ENCODE data around the gene SYNE2.

SYNE2 gene

DNA sequence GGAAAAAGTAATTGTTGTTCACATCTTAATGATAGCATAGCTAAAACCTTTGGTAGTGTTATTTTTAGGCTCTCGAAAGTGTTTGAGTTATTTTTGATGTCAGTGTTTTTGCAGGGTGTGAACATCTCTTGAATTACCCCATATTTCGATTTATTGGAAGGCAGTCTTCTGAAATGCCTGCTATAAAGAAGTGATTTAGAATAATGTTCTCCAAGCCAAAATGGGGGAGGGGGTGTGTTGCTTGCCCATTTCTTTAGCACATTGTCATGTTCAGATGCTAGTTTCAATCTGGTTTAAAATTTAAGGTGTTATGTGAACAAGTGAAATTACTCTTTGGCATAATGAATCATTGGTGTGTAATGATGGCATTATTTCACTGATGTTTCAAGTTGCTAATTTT is 110.6 kb downstream of the SYNE2 start:
- no peak for DNase-seq

DNA sequence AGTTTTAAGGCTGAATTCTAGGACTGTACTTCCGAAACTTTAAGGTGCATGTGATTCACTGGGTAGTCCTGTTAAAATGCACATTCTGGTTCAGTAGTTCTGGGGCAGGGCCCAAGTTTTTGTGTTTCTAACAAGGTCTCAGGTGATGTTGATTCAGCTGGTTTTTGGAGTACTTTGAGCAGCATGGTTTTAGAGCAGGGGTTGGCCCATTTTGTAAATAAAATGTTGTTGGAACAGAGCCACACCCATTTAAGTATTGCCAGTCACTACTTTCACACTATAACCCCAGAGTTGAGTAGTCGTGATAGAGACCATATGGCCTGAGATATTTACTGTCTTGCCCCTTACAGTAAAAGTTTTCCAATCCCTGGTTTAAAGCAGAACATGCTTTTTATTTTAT is 111.3 kb downstream of the SYNE2 start:
- DNase-seq = no peak

DNA sequence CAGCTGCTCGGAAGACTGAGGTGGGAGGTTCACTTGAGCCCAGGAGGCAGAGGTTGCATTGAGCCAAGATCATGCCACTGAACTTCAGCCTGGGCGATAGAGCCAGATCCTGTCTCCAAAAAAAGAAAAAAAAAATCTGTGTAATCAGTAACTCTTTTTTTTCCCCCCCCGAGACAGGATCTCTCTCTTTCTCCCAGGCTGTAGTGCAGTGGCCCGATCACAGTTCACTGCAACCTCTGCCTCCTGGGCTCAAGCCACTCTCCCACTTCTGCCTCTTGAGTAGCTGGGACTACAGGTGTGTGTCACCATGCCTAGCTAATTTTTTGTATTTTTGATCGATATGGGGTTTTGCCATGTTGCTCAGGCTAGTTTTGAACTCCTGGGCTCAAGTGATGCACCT is 113.6 kb downstream of the SYNE2 start:
- no peak for DNase-seq

DNA sequence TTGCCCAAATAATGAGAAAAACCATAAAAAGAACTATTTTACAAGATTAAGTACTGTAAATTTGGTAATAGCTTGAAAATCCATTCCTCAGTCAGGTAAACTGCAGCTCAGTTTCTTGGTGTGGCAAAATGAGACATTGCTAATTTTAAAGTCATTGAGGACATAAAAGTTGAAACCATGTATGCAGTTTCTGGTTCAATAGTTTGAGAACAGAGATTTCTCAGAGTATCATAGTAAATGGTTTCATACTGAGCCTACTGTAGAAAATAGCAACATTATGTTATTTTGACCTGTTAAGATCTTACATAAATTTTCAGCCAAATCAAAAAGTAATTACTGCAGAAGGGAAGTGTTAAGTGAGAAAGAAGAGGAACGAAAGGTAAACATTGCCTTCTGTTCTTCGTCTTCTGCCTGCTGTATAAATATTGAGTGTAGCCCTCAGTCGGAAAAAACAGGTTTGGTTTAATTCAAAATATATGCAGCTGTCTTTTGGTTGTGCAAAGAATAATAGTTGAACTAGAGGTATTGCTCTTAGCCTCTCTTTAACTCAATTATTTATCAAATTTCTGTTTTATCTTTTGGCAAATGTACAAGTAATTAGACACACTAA is 119.6 kb downstream of the SYNE2 start:
- no peak for DNase-seq

DNA sequence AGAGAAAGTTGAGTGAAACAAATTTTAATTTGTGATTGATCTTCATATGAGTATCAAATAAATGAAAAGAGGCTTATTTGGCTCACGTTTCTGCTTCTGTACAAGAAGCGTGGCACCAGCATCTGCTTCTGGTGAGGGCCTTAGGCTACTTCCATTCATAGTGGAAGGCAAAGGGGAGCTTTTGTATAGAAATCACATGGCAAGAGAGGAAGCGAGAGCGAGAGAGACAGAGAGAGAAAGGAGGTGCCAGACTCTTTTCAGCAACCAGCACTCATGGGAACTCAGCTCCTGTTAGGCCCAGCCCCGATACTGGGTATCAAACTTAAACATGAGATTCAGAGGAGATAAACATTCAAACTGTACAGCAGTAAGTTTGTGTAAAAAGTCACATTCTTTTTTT is 121.4 kb downstream of the SYNE2 start:
- no peak for DNase-seq

DNA sequence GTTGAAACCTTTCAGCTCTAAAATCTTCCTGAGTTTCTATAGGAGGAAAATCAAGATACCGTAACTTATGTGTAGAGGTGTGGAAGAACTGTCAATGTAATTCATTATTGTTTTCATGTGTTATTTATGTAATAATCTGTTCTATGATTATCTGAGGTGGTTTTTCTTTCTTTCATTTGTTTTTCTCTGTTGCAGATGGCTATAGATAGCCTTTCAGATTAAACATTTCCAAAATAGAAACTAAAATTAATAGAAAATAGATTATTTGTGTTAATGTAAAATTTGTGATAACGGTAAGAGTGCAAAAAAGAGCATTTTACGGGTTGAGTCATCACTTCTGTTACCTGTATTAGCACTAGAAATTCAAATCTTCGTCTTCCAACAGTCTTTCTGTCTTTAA is 128.8 kb downstream of the SYNE2 start:
- no peak for DNase-seq

DNA sequence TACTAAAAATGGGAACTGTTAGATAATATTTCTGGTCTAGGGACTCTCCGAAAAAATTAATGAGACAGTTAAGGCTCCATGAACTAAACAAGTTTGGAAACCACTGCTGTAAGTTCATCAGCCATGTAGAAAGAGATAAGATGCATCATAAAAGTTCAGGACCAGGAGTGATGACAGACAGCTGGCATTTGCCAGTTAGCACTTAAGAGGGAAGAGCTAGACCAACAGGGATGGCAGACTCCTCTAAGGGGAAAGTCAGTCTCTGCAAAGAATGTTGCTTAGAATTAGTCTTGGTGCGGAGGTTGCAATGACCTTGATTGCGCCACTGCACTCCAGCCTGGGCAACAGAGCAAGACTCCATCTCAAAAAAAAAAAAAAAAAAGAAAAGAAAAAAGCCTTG is 129.4 kb downstream of the SYNE2 start:
- no peak for DNase-seq

DNA sequence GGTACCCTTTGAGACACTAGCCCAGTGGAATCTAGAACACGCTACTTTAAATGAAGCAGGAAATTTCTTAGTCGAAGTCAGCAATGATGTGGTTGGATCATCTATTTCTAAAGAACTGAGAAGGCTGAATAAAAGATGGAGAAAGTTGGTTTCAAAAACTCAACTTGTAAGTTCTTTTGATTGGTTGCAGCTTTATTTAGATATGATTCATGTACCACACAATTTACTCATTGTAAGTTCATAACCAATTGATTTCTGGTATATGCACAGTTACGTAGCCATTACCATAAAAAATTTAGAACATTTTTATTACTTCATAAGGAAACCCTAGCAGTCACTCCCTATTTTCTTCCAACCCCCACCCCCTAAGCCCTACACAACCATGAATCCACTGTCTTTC is 129.8 kb downstream of the SYNE2 start:
- no peak for DNase-seq

DNA sequence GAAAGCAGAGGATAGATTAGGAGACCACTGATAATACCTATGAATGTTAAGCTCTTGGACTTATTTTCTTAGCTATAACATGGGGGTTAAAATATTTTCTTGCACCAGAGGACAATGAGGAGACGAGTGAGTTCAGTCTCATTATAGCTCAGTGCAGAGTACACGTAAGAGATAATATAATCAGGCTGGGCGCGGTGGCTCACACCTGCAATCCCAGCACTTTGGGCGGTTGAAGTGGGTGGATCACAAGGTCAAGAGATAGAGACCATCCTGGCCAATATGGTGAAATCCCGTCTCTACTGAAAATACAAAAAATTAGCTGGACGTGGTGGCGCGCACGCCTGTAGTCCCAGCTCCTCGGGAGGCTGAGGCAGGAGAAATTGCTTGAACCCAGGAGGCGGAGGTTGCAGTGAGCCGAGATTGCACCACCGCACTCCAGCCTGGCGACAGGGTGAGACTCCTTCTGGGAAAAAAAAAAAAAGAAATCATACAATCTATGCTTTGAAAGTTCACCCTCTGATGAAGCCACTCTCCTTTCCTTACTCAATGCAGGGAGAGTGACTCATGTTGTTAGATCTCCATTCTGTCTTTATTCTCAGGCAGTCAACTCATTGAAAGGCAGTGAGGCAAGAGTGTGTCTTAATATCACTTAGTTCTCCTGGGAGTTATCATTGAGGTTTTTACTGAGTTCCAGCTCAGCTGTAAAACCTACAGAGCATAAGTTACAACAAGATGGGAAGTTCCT is 134.2 kb downstream of the SYNE2 start:
- DNase-seq = peak; percentile 51

DNA sequence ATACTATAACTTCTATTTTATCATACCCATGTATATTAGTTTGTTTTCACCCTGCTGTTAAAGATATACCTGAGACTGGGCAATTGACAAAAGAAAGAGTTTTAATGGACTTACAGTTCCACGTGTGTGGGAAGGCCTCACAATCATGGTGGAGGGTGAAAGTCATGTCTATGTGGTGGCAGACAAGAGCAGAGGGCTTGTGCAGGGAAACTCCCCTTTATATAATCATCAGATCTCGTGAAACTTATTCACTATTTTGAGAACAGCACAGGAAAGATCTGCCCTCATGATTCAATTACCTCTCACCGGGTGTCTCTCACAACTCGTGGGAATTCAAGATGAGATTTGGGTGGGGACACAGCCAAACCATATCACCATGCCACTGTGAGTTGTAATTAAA is 135.8 kb downstream of the SYNE2 start:
- DNase-seq = no peak

DNA sequence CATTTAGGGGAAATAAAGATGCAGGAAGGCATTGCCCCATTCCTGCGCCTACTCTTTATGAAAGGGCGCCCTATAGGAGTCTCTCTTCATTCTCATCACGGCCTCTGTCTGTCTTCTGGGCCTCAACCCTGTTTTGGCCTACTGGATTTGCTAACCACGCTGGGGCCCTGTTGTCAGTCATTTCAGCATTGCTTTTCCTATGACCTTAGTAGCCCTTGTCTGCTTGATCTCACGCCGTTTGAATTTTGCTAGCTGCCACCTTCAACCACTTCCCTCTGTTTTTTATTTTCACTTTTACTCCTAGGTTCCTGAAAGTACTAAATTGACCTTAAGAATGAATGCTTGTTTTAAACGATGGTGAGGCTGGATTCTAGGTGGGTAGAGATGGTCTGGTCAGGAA is 139.0 kb downstream of the SYNE2 start:
- no peak for DNase-seq

DNA sequence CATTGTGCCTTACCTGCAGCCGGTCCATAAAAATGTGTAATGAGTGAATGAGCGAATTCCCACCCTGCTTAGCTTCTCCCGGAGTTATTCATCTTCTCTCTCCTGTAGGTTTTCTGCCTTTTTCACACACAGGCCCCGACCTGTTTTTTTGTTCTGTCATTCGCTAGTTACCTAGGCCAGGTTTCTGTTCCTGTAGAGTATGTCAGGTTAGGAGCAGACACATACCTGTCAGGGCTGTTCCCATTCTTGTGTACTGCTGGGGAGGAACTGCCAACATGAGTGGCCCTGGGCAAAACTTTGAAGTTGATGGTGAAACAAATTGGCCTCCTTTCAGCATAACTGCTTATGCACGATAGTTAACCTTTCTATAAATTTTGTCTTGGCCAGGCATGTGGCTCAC is 140.1 kb downstream of the SYNE2 start:
- DNase-seq = no peak

DNA sequence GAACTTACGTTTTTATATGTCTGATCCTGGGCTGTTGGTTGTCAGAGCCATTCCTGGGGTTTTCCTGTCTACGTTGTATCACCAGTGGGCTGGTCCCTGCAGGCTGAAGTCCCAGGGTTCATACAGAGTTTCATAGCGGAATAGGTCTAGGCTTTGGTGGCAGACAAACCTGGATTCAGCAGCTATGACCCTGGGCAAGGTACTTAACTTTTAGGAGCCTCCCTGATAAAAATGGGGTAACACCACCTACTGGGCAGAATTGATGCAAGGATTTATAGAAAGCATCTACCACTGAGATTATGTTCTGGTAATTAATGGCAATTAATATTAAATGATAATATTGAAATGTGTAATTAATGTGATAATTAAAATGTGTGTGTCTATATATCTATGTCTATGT is 141.2 kb downstream of the SYNE2 start:
- no peak for DNase-seq

DNA sequence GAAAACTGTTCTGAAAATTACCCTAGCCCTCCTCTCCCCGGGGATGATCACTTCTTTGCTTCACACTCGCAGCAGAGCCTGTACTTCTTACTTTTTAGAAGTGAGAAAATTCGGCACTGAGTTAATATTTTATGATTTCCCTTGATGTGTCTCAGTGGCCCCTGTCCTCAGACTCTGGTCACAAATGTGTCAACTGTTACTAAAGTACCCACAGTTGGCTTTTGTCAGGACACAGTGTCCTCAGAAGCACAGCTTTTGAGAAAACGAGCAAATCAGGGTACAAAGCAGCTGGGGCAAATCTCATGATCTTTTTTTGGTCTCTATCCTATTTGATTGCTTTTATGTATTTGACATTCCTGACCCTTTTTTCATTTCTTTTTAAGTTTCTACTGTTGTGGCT is 142.5 kb downstream of the SYNE2 start:
- no peak for DNase-seq

DNA sequence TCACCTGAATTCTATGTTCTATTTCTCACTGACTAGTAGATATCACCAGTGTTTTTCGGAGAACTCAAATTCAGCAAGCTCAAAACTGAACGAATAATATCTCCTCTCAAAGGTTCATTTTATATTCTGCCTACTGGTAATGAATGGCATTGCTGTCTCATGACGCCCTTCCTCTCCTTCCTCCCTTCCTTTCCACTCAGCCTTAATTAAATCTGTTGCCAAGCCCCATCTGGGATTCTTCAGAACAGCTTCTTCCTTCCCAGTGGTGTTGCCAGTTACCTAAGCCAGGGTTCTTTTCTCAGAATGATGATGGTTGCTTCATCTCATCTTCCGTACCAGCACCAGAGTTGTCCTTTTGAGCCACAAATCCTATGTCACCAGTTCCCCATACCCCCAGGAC is 143.2 kb downstream of the SYNE2 start:
- no peak for DNase-seq

DNA sequence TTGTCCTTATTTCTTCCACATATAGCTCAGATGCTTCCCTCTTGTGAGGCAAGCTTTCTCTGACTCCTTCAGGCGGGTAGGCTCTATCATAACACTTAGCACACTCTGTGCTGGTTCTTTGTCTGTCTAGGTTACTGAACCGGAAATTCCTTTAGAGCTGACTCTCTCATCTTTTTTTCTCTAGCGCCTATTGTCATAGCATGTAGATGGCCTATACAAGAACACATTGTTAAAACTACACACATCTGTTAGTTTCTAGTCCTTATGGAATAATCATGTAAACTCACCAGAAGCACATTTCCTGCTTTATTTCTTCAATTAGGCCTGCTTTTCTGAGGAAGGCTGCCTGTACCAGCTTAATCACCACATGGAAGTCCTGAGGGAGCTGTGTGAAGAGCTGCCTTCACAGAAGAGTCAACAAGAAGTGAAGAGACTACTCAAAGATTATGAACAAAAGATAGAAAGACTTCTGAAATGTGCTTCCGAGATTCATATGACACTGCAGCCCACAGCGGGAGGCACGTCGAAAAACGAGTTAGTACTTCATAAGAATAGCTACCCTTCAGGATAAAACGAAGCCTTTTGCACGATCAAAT is 143.9 kb downstream of the SYNE2 start:
- peak; percentile 2 for DNase-seq

DNA sequence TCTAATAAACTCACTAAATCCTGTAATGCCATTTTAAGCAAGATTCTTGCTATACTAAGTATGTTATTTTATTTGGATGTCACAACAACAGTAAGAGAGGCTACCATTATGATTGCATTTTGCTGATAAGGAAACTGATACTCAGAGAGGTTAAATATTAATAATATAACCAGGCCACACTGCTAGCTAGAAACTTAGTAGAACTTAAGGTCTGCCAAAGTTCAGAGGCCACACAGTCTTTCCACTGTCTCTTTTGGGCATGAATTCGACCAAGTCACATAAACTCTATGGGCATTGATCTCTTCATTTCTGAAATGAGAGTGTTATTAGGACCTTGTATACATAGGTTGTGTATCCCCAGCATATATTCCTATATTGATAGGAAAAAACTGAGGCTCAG is 147.9 kb downstream of the SYNE2 start:
- no peak for DNase-seq

DNA sequence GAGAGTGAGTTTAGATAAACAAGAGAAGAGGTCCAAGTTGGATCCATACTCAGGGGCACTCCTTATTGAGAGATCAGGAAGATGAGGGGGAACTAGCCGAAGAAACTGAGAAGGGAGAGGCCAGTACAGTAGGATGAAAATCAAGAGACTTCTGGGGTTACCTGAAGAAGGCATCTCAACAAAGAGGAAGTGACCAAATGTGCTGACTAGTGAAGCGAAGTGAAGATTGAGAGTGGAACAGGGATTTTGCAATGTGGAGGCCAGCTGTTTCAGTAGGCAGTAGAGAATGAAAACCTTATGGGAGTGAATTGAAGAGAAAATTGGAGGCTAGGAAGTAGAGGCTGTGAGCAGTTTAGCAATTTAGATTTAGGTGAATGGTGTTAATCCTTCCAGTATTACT is 153.0 kb downstream of the SYNE2 start:
- no peak for DNase-seq

DNA sequence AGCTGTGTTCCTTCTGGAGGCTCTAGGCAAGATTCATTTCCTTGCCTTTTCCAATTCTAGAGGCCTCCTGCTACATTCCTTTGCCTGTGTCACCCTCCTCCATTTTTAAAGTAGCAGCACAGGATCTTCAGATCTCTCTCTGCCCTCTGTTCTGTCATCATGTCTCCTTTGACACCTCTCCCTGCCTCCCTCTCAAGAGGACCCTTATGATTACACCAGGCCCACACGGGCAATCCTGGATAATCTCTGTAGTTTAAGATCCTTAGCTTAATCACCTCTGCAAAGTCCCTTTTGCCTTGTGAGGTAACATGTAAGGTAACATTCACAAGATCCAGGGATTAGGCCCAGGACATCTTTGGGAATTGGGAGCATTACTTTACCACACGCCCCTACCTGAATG is 155.2 kb downstream of the SYNE2 start:
- no peak for DNase-seq

DNA sequence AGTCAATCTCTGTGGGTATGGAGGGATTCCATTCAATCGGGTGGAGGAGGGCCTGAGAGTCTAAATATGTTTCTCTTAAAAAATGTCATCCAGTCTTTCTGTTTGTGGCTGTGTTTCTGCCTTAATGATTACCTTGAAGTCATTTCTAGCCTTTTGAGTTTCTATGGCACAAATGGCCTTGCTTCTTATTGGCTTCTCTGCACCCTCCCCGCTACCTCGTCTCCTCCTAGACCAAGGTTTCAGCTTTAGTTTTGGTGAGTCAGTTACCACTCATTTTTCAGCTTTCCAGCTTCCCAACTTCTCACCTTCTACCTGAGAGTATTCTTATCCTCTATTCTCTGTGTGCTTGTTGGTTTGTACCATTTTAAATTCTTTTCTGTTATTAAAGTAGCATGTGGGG is 159.2 kb downstream of the SYNE2 start:
- DNase-seq = no peak

DNA sequence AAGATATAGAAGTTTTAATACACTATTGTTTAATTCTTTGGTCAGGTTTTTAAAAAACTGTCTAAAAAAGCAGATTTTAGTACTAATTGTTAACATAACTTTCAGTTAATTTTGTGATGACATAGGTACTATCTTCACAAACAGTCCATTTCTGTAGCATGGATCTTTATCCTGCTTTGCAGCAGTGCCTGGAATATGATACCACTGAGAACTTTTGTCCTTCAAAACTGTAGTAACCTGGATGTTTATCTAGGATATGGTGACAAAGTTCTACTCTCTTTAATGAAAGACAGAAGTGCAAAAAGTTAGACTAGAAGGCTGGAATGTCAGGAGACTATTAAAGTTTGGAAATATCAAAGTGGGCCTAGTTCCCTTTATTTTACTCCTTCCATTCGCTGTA is 159.9 kb downstream of the SYNE2 start:
- no peak for DNase-seq

DNA sequence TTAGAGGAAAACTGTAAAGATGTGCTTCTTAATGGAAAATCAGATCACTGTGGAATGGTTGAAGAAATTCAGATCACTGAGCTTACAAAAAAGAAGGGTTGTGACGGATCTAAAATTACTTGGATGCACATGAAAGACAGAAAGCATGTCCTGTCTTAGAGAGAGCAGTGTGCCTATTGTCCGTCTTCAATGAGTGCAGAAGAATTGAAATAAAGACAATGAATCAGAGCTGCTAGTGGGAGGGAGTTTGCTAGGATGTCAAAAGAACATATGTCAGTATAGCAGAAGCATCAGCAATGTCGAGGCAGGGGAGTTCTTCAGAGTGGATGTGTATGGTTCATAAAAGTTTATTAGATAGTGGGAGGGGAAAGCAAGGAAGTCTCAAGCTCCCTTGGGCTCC is 172.7 kb downstream of the SYNE2 start:
- no peak for DNase-seq

DNA sequence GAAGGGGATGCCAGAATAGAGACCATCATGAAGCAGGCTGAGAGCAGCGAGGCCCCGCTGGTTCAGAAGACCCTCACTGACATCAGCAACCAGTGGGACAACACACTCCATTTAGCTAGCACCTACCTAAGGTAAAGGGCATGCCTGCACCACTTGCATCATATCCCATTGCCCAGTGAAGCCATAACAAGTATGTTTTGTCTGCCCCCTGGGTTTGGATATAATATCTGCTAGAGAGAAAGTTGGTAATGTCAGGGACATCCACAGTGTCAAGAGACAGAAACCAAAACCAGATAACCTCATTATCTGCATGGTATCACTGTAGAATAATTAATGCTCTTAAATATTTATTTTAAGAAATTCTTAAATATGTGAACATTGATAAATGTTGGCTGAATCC is 173.8 kb downstream of the SYNE2 start:
- DNase-seq = no peak

DNA sequence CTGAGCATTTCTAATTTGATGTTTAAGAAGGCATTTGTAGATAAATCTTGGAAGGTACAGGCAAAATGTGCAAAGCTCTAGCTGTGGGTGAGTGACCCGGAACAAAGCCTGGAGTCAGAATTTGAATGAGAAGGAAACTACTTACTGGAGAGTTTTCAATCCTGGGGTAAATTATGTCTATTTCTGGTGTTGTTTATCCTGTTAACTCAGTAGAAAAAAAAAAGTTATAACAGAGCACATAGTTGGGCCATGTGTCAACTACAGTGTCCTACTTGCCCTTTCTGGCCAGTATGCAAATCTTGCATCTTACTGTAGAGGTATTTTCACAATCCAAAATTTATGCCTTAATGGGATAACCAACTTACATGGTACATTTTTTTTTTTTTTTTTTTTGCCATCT is 182.3 kb downstream of the SYNE2 start:
- DNase-seq = no peak
